Keratinocyte (primary cell): ENCODE measurements around the gene PGRMC2.

Experiments
- CTCF ChIP-seq, 3 experiments: IDR thresholded peaks in 1 of 3; conservative IDR thresholded peaks in 1 of 3; optimal IDR thresholded peaks in 1 of 3; 2 replicates in 2 of 3; 3 replicates in 1 of 3; pipeline versions ENCODE3 to v1.5.1; 2011; ENCODE audit warnings: low read length in 3 of 3, mild to moderate bottlenecking in 3 of 3, moderate library complexity in 2 of 3, control low read depth in 1 of 3, inconsistent platforms in 1 of 3; ENCODE audit not compliant: insufficient read depth in 2 of 3; ENCODE audit errors: extremely low read depth in 1 of 3
- EZH2 ChIP-seq: IDR thresholded peaks from one replicate; pipeline ENCODE4 v1.6.1; 2012; ENCODE audit warnings: inconsistent platforms, mild to moderate bottlenecking, low read length, moderate library complexity

DNA sequence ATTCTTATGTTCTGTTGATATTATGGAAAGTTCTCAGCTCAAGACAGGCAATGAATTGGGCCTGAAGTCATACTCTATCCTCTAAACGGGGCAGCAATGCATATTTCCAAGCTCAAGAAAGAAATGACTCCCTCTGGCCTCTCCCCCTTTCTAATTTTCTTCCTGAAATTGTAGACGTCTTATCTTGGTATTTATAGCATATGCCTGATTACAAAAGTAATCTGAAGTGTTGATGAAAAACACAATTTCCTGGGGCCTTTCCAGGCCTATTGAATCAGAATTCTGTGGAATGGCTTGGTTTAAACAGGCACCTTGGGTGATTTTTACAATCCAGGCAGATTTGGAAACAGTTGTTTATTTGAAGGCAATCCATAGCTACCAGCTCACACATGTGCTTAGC lies 21.4 kb upstream of the PGRMC2 start:
- TF ChIP-seq CTCF (optimal IDR thresholded peaks at IDR 0.05 in 1 of 3, IDR thresholded peaks at IDR 0.05 in 1 of 3, conservative IDR thresholded peaks at IDR 0.05 in 1 of 3; ENCODE audit: extremely low read depth in 1 of 3, insufficient read depth in 2 of 3, low read length in 3 of 3) (no peak), EZH2 (no peak)
